GM12891 (cell line): Measurements from ENCODE around the gene PXDC1.

Source experiments
- POLR2A ChIP-seq: IDR thresholded peaks from 2 replicates; pipeline ENCODE4 v1.6.1; 2011; ENCODE audit warnings: low read depth, low read length, control low read depth
- POU2F2 ChIP-seq: IDR thresholded peaks from 2 replicates; pipeline ENCODE4 v1.6.1; 2011; ENCODE audit warnings: low read depth, mild to moderate bottlenecking, control low read depth, low read length, moderate library complexity

DNA sequence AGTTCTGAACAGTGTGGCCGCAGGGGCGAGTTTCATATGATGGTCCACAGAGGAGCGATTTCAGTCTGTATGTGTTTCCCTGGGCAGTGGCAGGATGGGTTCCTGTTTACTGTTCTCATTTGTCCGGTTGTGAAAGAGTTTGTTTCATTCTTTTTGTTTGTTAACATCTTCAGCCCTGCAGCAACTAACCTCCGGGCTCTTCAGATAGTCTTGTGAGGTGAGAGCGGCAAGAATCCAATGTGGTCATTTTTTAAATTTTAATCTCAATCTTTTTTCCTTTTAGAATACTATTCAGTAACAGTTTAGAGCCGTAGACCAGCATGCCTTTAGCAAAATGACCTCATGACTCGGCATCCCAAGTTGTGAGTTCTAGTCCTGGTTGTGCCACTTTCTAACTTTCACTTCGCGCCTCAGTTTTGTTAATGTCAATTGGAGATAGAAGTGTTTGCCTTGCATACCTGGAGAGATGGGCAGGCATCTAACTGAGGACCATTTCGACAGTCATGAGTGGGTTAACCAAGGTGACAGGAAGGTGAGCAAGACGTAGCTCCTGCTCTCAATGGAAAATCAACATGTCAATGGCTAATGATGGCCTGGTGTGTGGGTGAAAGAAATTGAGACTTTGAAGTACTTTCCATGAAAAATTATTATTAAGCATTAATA, 38.5 kb upstream of the PXDC1 start:
- TF ChIP-seq POLR2A (no peak), POU2F2 (no peak)
